ENCODE results near the gene GGACT. TPM values are rescaled to one million over a fixed set of nuclear protein-coding genes. Genes with fewer than 3 reads are reported as not detected.

GGACT gene
- total RNA-seq, 1 experiment from 2014 or later = 3.8 TPM

GRCh38 chr13:100495455-100495854 is 93.1 kb downstream of the GGACT start:
- H3K9me3 ChIP-seq (ENCODE audit: low read depth, low read length, poor library complexity, severe bottlenecking) = no peaks in the 10 kb centered on the region
- peaks cover 17% of the 10 kb centered on the region for H3K4me1 ChIP-seq (ENCODE audit: insufficient read depth, low read length, poor library complexity, severe bottlenecking)
- no TSS peak for BruUV-seq (replicated peaks)
- TF ChIP-seq, protein P1, sequence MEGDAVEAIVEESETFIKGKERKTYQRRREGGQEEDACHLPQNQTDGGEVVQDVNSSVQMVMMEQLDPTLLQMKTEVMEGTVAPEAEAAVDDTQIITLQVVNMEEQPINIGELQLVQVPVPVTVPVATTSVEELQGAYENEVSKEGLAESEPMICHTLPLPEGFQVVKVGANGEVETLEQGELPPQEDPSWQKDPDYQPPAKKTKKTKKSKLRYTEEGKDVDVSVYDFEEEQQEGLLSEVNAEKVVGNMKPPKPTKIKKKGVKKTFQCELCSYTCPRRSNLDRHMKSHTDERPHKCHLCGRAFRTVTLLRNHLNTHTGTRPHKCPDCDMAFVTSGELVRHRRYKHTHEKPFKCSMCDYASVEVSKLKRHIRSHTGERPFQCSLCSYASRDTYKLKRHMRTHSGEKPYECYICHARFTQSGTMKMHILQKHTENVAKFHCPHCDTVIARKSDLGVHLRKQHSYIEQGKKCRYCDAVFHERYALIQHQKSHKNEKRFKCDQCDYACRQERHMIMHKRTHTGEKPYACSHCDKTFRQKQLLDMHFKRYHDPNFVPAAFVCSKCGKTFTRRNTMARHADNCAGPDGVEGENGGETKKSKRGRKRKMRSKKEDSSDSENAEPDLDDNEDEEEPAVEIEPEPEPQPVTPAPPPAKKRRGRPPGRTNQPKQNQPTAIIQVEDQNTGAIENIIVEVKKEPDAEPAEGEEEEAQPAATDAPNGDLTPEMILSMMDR (conservative IDR thresholded peaks at IDR 0.05; ENCODE audit: low read depth, low read length) = no peak
- TF ChIP-seq EZH2 (IDR thresholded peaks at IDR 0.05; ENCODE audit: borderline replicate concordance, low read depth, low read length, poor library complexity, severe bottlenecking) = no peak
- ChIA-PET CTCF (no interaction called here), POLR2A (ENCODE audit: low non-redundant PET) (no interaction called here)
- intact Hi-C loops (cut with micrococcal nuclease; ENCODE audit: unreplicated experiment) = no loop called here
- no peak overlapping the region for H3K4me3 ChIP-seq (ENCODE audit: low read depth, low read length, poor library complexity, severe bottlenecking)
- no peaks in the 10 kb centered on the region for H3K36me3 ChIP-seq (ENCODE audit: insufficient read depth, low read length, poor library complexity, severe bottlenecking)
- no peak for DNase-seq (ENCODE audit: low spot score)
- H3K27me3 ChIP-seq (replicated peaks; ENCODE audit: insufficient read depth, low read depth, low read length, poor library complexity) = no peaks in the 10 kb centered on the region
- no peak overlapping the region for H3K27ac ChIP-seq (ENCODE audit: low read depth, low read length, poor library complexity, severe bottlenecking)

DNA sequence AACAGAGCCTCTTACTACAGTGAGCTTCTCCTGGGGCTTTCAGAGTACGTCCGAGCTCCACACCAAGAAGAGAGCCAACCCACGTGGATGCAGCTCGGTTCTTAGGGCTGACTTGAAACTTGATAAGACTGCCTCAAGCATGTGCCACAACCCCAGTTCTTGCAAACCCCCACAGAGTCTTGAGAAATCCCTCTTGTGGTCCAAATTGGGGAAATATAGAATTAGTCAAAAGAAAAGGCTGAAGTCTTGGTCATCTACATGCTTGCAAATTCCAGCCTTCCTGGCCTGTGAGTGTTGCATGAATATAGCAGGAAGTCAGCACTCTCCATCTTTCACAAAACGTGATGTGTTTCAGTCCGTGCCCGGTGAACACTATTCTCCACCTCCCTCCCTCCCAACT is 95.2 kb downstream of the GGACT start:
- H3K4me3 ChIP-seq (ENCODE audit: low read depth, low read length, poor library complexity, severe bottlenecking) = no peak overlapping the region
- CTCF ChIA-PET = no interaction called here
- no peak for DNase-seq (ENCODE audit: low spot score)
- POLR2A ChIA-PET (ENCODE audit: low non-redundant PET) = no interaction called here
- intact Hi-C loops (cut with micrococcal nuclease; ENCODE audit: unreplicated experiment) = no loop called here
- no peaks in the 10 kb centered on the region for H3K36me3 ChIP-seq (ENCODE audit: insufficient read depth, low read length, poor library complexity, severe bottlenecking)
- no peak overlapping the region for H3K27ac ChIP-seq (ENCODE audit: low read depth, low read length, poor library complexity, severe bottlenecking)
- H3K27me3 ChIP-seq (replicated peaks; ENCODE audit: insufficient read depth, low read depth, low read length, poor library complexity) = no peaks in the 10 kb centered on the region
- no peak for TF ChIP-seq EZH2 (IDR thresholded peaks at IDR 0.05; ENCODE audit: borderline replicate concordance, low read depth, low read length, poor library complexity, severe bottlenecking)
- TF ChIP-seq, protein P1 (conservative IDR thresholded peaks at IDR 0.05; ENCODE audit: low read depth, low read length) = no peak
- BruUV-seq (replicated peaks) = no TSS peak
- peaks cover 17% of the 10 kb centered on the region for H3K4me1 ChIP-seq (ENCODE audit: insufficient read depth, low read length, poor library complexity, severe bottlenecking)
- no peaks in the 10 kb centered on the region for H3K9me3 ChIP-seq (ENCODE audit: low read depth, low read length, poor library complexity, severe bottlenecking)

- H3K4me1 ChIP-seq (ENCODE audit: insufficient read depth, low read length, poor library complexity, severe bottlenecking) = peaks cover 7% of the 10 kb centered on the region
- no peak overlapping the region for H3K4me3 ChIP-seq (ENCODE audit: low read depth, low read length, poor library complexity, severe bottlenecking)
- POLR2A ChIA-PET (ENCODE audit: low non-redundant PET) = no interaction called here
- CTCF ChIA-PET = no interaction called here
- H3K27ac ChIP-seq (ENCODE audit: low read depth, low read length, poor library complexity, severe bottlenecking) = no peak overlapping the region
- H3K9me3 ChIP-seq (ENCODE audit: low read depth, low read length, poor library complexity, severe bottlenecking) = no peaks in the 10 kb centered on the region
- no peak for DNase-seq (ENCODE audit: low spot score)
- intact Hi-C loops (cut with micrococcal nuclease; ENCODE audit: unreplicated experiment) = no loop called here
- BruUV-seq (replicated peaks) = no TSS peak
- H3K36me3 ChIP-seq (ENCODE audit: insufficient read depth, low read length, poor library complexity, severe bottlenecking) = no peaks in the 10 kb centered on the region
- TF ChIP-seq EZH2 (IDR thresholded peaks at IDR 0.05; ENCODE audit: borderline replicate concordance, low read depth, low read length, poor library complexity, severe bottlenecking) = no peak
- TF ChIP-seq, protein P1 (conservative IDR thresholded peaks at IDR 0.05; ENCODE audit: low read depth, low read length) = no peak
- H3K27me3 ChIP-seq (replicated peaks; ENCODE audit: insufficient read depth, low read depth, low read length, poor library complexity) = no peaks in the 10 kb centered on the region
Observed at GRCh38 chr13:100491164-100491842, 97.3 kb downstream of the GGACT start.

Measured in A673 (cell line).